LoVo (cell line): ENCODE results near the gene TCF7L1.
"Not testable (repeated sequence)": the region's sequence is repeated elsewhere in the genome, so short reads cannot be mapped to it uniquely, and the experiment has no call there.

Source experiments
- DNase-seq: peaks from one replicate; pipeline ENCODE4 v3.0.0-alpha.2; 2016; ENCODE audit warnings: low spot score

Gene TCF7L1

GRCh38 chr2:85286918-85287317 lies 153.7 kb downstream of the TCF7L1 start:
- no peak for DNase-seq

GRCh38 chr2:85287721-85288120 lies 154.5 kb downstream of the TCF7L1 start:
- DNase-seq = no peak

- DNase-seq = peak; percentile 84
Measured at GRCh38 chr2:85288244-85288725, 155.1 kb downstream of the TCF7L1 start.

- DNase-seq = no peak
Measured at GRCh38 chr2:85291425-85292023, 158.3 kb downstream of the TCF7L1 start.

GRCh38 chr2:85302121-85302520 lies 168.9 kb downstream of the TCF7L1 start:
- no peak for DNase-seq

GRCh38 chr2:85303780-85304531 lies 170.8 kb downstream of the TCF7L1 start:
- no peak for DNase-seq

GRCh38 chr2:85307527-85307897 lies 174.3 kb downstream of the TCF7L1 start:
- no peak for DNase-seq

- DNase-seq = no peak
Measured at GRCh38 chr2:85308201-85308600, 175.0 kb downstream of the TCF7L1 start.

GRCh38 chr2:85308896-85309555 lies 175.8 kb downstream of the TCF7L1 start:
- DNase-seq = no peak

- DNase-seq = no peak
Measured at GRCh38 chr2:85309699-85310321, 176.6 kb downstream of the TCF7L1 start.

- DNase-seq = no peak
Measured at GRCh38 chr2:85310330-85310729, 177.1 kb downstream of the TCF7L1 start.

- DNase-seq = no peak
Measured at GRCh38 chr2:85312404-85312803, 179.2 kb downstream of the TCF7L1 start.

- no peak for DNase-seq
Measured at GRCh38 chr2:85314884-85315242, 181.7 kb downstream of the TCF7L1 start.

- DNase-seq = not testable (repeated sequence)
Measured at GRCh38 chr2:85315921-85316320, 182.7 kb downstream of the TCF7L1 start.

- DNase-seq = no peak
Measured at GRCh38 chr2:85318222-85319074, 185.3 kb downstream of the TCF7L1 start.

GRCh38 chr2:85319796-85320195 lies 186.6 kb downstream of the TCF7L1 start:
- DNase-seq = no peak

GRCh38 chr2:85323351-85323987 lies 190.3 kb downstream of the TCF7L1 start:
- no peak for DNase-seq

GRCh38 chr2:85323988-85324367 lies 190.8 kb downstream of the TCF7L1 start:
- not testable (repeated sequence) for DNase-seq

- no peak for DNase-seq
Measured at GRCh38 chr2:85324639-85325465, 191.7 kb downstream of the TCF7L1 start.

GRCh38 chr2:85325466-85325811 lies 192.2 kb downstream of the TCF7L1 start:
- DNase-seq = no peak
